ENCODE measurements around the gene ARHGEF28. TPM values are rescaled to one million over a fixed set of nuclear protein-coding genes. Genes with fewer than 3 reads are reported as not detected.
A peak's percentile ranks its signal among the peaks of the same experiment; 100 is the strongest.

Gene ARHGEF28
- total RNA-seq, 1 donor: 26.2 TPM

DNA sequence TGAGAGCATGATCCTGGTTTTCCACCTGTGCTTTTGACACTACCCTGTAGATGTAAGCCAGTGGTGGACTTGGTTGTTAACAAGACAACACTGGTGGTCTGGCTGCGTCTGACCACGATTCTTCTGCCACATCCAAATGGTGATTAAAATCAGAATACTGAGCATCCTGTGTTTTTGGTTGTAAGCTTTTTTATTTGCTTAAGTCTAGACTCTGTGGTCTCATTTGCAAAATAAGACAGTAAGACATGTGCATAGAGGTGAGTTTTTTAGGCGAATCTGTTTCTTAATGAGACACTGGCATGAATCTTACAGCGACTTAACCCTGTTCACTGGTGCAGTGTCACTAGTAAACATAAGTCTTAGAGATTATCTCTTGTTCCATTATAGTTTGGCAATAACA lies 165.4 kb downstream of the ARHGEF28 start:
- DNase-seq (ENCODE audit: low read depth): no peak
- no peak overlapping the region for H3K4me3 ChIP-seq (ENCODE audit: low read depth, low read length)
- TF ChIP-seq, protein P1, sequence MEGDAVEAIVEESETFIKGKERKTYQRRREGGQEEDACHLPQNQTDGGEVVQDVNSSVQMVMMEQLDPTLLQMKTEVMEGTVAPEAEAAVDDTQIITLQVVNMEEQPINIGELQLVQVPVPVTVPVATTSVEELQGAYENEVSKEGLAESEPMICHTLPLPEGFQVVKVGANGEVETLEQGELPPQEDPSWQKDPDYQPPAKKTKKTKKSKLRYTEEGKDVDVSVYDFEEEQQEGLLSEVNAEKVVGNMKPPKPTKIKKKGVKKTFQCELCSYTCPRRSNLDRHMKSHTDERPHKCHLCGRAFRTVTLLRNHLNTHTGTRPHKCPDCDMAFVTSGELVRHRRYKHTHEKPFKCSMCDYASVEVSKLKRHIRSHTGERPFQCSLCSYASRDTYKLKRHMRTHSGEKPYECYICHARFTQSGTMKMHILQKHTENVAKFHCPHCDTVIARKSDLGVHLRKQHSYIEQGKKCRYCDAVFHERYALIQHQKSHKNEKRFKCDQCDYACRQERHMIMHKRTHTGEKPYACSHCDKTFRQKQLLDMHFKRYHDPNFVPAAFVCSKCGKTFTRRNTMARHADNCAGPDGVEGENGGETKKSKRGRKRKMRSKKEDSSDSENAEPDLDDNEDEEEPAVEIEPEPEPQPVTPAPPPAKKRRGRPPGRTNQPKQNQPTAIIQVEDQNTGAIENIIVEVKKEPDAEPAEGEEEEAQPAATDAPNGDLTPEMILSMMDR (IDR thresholded peaks at IDR 0.05; ENCODE audit: insufficient read depth, low read length): no peak

DNA sequence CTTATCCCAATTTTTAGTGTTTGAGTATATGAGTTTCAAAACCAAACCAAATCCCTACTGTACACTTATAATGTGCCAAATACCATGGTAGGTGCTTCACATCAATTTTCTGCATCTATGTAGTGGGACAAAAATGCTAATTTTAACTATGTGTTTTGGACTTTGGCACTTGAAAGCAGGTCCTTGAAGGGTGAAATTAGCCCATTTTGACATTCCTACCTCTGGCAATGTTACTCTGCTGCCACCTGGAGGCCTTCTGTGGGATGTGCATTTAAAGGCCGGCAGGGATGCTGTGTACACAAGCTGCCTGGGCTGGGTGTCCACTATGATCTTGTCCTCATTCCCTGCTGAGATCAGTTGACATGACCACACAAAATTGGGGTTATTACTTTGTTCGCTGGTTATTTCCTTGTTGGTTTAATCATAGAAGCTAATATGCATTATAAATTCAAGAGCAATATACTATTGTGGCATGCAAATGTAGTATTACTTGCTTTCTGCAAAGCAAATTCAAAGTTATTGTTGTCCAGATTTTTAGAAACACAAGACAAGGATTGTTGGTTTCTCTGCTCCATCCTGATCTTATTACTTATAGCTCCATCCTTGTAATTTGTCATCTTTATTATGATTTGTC lies 166.8 kb downstream of the ARHGEF28 start:
- no peak overlapping the region for H3K4me3 ChIP-seq (ENCODE audit: low read depth, low read length)
- DNase-seq (ENCODE audit: low read depth): peak; percentile 85
- TF ChIP-seq, protein P1 (IDR thresholded peaks at IDR 0.05; ENCODE audit: insufficient read depth, low read length): peak; percentile 99

DNA sequence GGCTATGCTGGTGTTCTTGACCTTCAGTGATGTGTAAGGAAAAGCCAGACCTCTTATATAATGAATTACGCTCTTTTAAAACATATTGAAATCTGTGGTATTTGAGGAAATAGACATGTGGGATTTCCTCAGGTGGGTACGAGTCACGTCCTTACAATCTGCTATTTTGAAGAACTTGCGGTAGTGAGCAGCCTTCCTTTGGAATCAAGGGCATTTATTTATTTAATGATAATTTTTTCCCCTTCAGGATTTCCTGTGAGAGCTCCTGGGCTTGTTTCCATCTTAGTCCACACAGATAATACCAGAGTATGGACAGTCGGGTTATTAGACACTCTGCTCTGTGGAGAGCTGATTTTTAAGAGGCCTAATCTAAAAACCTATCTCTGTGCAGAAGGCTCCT lies 167.9 kb downstream of the ARHGEF28 start:
- H3K4me3 ChIP-seq (ENCODE audit: low read depth, low read length): no peak overlapping the region
- DNase-seq (ENCODE audit: low read depth): peak; percentile 72
- TF ChIP-seq, protein P1 (IDR thresholded peaks at IDR 0.05; ENCODE audit: insufficient read depth, low read length): no peak

DNA sequence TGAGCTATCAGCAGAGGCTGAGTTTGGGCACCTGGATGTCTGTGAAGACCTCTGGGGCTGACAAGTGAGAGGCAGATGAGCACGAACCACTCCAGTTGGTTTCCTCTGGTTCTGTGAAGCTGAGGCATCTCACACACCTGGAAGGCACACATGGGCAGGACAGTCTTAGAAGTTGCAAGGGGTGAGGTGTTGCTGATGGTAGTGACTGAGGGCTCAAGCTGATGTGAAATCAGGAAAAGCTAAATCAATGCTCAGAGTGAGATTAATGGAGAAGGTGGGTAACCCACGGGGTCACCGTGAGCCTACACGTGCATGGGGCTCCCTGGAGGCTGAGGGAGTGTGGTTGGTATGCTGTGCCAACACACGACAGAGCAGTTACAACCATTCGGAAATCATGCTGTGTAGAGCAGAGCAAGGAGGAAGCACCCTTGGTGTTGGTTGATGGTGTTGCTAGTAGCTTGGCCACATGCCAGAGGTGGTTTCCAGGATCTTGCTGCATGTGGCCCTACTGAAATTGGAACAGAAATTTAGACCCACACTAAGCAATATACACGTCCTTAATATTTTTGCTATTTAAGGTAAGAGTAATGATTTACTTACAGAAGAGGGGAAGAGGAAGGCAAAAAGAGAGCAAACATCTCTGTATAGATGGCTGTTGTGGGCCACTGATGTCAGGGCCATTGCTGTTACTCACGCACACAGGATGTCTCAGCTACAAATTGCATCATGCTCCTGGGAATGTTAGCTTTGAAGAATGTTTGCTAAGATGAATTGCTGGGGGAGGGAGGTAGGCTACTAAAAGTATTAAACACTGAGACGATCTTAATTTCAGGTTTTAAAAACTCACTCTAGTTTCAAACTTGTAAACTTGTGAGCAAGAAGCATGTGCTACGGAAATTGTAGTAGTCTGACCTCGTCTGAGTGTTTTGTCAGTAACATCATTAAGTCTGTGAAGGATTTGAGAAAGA lies 170.5 kb downstream of the ARHGEF28 start:
- DNase-seq (ENCODE audit: low read depth): peak; percentile 96
- no peak overlapping the region for H3K4me3 ChIP-seq (ENCODE audit: low read depth, low read length)
- TF ChIP-seq, protein P1 (IDR thresholded peaks at IDR 0.05; ENCODE audit: insufficient read depth, low read length): no peak

DNA sequence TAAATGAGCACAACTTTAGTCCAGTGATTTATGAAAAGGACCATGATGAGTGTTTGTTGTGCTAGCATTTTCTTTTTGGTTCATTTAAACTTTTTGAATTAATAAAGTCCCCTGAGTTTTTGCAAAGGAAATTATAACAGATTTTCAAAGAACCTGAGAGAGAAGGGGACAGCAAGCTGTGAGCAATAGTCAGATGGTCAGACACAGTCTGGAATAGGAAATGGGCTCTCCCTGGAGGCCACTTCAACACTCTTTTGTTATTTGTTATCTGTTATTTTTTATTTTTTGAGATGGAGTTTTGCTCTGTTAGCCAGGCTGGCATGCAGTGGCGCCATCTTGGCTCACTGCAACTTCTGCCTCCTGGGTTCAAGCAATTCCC lies 171.1 kb downstream of the ARHGEF28 start:
- H3K4me3 ChIP-seq (ENCODE audit: low read depth, low read length): no peak overlapping the region
- peak; percentile 45 for DNase-seq (ENCODE audit: low read depth)
- TF ChIP-seq, protein P1 (IDR thresholded peaks at IDR 0.05; ENCODE audit: insufficient read depth, low read length): no peak

DNA sequence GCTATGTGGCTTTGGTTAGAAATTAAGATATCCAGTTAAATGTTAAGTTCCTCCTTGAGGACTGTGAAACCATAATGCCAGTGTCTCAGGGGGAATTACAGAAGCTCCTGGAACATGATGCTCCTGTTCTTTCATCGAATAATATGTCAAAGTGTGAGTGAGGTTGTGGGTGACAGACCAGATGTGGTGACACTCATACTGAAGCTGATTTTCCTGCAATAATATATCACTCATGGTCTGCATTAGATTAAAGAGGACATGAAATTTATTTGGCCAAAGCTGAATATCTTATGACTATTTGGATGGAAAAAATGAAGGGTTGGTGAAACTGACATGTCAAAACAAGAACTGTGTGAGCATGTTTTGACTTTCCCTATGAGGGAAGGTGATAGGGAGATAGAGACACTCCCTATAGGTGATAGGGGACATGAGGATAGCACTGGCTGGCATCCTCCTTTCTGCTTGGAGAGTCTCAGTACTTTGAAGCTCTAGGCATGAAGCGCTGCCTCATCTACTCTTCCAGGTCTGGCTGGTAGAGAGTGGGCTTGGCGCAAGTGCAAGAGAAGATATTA lies 173.5 kb downstream of the ARHGEF28 start:
- TF ChIP-seq, protein P1 (IDR thresholded peaks at IDR 0.05; ENCODE audit: insufficient read depth, low read length): no peak

More for the DNA sequence above, 173.5 kb downstream of the ARHGEF28 start:
- DNase-seq (ENCODE audit: low read depth): no peak
- no peak overlapping the region for H3K4me3 ChIP-seq (ENCODE audit: low read depth, low read length)
